T-helper 2 cell (primary cell): ENCODE measurements around the gene UCHL1.
A peak's percentile ranks its signal among the peaks of the same experiment; 100 is the strongest.

Experiments
- DNase-seq, 5 experiments: peaks; one replicate each; pipeline versions ENCODE4 v3.0.0 to v3.0.0-alpha.2; 2012 to 2022
- total RNA-seq, 2 donors: gene quantifications; one replicate each; lab custom pipeline; 2026; lab: John Stamatoyannopoulos, UW

The UCHL1 gene
- total RNA-seq, result 0 to 0.13 reads per million in 2 donors

DNA sequence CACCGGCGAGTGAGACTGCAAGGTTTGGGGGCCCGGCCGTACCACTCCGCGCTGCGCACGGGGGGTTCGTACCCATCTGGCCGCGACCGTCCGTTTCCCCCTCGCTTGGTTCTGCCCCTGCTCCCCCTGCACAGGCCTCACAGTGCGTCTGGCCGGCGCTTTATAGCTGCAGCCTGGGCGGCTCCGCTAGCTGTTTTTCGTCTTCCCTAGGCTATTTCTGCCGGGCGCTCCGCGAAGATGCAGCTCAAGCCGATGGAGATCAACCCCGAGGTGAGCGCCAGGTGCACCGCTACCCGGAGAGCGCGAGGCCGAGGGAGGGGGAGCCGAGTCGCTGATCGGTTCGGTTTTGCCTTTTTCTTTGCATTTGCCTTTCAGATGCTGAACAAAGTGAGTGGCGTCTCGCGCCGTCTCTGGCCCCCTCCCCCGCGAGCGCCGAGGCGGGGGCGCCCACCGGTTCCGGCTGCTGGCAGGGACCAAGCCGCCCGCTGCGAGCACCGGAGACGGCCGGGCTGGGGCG, at the start of gene UCHL1:
Gene UCHL1, plus strand, starts transcription at position 189 of the 517 bp plus-strand sequence. Its CDS starts 49 bp downstream, at position 238.
- peak in 1 of 5 experiments; percentile 3 for DNase-seq

DNA sequence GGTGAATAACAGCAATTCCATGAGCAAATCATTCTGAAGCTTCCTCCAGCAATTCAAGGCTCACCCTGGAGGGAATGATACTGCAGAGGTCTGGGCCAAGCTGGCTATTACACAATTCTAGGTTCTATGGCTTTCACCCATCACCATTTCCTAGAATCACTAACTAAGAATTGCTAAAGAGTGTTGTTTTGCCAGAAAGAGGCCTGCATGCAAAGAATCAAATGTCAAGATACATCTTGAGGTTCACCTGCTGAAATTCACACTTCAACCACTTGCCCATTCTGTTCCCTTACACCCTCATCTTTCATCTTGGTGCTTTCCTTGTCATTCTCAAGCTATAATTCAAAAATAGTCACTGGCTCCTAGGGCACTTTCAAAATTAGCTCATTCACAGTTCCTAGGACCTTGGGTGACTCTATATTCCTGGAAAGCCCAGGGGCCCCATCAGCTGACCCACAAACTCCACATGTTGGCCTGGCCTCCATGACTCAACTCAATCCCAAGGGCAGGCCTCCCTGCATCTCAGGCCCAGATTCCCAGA, 49.4 kb upstream of the UCHL1 start:
- DNase-seq, result no peak

DNA sequence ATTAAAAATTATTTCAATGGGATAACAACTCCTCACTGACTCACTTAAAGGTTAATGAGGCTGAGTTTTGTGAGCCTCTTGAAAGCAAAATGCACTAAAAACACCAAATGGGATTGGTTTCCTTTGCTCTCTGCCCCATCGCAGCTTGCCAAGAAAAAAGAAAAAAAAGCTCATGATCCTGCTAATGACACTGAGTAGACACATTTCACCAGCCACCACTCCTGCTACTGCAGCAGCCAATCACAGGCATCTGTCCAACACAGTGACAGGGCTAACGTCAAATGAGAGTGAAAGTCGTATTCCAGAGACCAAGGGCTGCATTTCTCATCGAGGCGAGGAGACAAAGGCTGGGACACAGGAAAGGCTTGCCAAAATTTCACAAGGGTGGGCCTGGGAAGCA, 47.5 kb upstream of the UCHL1 start:
- DNase-seq, result no peak

DNA sequence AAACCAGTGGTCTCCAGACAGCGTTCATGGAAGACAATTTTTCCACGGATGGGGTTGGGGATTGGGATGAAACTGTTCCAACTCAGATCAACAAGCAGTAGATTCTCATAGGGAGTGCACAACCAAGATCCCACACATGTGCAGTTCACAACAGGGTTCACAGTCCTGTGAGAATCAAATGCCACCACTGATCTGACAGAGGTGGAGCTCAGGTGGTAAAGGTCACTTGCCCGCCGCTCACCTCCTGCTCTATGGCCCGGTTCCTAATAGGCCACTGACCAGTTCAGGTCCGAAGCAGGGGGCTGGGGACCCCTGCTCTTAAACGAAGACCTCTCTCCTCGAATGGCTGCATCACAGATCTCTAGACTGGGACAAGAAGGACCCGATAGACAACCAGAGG, 46.8 kb upstream of the UCHL1 start:
- no peak for DNase-seq

DNA sequence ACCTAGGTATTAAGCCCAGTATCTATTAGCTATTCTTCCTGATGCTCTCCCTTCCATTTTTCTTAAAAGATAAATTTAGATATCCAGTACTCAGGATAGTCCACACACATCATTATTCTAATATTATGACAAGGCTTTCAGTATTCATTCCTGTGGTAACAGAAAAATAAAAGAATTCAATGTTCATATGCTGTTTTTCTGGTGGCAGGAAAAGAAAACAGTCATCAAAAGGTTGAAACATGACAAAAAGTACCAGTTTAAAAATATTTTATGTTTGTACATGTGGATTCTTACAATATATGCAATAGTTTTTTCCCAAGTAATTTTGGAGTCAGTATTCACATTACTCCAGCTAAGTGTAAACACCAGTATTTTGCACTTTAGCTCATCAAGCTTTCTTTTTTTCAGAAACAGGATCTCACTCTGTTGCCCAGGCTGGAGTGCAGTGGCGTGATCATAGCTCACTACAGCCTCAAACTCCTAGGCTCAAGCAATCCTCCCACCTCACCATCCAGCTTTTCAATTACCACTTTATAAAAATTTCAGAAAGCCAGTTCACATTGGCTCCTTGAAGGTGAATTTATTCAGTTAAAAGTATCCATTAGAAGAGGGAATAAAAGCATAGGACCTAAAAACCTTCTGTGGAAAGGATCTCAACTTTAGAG, 44.6 kb upstream of the UCHL1 start:
- DNase-seq, result no peak

DNA sequence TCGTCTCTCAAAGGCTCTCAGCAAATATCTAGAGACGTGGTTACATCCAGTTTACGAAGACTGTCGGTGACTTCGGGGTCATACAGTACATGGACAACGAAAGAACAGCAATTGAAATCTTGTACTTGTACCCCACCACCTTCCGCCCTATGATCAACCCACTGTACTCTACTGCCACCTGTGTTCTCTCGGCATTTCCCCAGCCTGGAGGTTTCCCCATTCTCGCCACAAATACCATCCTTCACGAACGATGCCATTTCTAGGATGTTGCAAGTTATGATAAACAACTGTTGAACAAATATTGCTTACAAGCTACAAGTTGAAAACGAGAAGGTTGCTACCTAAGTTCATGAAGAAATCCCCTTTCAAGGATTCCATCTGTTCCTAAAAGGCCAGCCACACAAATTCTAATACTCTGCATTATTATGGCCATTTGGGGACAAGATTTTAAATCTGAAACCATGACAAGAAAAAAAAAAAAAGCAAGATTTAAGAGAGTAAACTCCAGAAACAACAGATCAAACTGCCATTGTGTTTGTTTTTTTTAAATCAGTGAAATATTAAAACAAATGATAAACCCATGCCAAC, 44.0 kb upstream of the UCHL1 start:
- DNase-seq, result peak in 1 of 5 experiments; percentile 6

DNA sequence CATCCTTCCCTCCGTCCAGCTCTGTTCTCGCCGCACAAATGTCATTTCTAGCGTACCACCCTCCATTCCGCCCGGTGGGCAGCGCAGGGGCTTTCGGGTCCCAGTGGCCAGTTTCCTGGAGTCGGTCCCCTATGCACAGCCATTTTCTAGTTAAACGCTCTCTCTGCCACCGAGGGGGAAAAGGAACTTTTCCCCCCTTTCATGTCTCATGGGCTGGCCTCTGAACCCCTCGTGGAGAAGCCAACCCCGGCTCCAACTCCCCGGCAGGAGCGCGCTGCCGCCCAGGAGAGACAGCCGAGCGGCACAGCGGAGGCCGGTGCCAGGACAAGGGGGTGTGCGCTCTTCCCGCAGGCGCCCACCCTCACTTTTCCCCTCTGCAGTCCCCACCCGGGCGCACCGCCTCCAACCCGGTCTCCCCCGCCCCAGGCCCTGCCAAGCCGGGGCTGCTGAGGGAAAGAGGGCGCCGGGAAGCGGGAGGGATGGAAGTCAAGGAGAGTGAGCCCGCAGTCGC, 43.0 kb upstream of the UCHL1 start:
- DNase-seq, result no peak

DNA sequence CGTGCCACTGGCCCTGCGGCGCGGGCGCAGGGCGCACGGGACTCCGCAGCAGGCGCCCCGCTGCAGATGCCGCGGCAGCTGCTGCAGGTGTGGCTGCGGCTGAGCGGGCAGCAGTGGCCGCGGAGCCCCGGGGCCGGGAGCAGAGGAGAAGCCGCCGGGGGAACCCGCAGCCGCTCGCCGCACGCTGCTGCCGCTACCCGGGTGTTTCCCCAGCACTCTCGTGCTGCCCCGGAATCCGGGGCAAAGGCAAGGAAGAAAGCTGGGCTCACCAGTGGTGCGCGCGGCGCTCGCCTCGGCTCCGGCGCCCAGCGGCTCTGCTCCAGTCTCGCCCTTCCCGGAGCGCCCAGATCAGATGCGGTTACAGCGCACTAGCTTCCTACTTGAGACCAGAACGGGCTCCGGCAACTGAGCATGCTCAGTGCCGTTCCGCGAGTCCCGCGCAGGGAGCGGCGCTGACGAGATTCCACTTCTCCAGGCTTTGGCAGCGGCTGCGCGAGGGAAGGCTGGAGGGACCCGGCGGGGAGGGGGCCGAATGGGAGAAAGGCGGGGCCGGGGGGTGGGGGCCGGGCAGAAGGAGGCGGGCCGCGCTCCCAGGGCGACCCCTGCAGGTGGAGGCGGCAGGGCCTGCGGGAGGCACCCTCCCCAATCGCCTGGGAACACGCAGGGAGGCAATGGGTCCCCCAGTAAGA, 42.4 kb upstream of the UCHL1 start, which contains the start of gene APBB2:
Gene APBB2, minus strand, starts transcription at position 407 of the 689 bp plus-strand sequence. CDS start 181,288 bp downstream, outside the sequence.
- peak in 3 of 5 experiments; percentile 3 to 38 (median 4) for DNase-seq

DNA sequence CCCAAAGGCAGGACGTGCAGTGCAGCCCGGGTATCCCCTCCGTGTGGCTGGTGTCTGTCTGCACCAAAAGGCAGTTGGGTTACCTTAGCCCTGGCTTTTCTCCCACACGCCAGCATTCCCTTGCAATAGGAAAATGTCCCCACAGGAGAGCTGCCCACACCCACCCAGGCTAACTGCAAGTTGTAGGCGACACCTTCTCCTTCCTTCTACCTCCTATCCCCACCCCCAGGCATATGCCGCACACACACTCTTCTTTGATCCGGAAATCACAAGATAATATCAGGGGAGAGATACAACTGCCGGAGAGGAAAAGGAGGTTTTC, 41.9 kb upstream of the UCHL1 start:
- no peak for DNase-seq

DNA sequence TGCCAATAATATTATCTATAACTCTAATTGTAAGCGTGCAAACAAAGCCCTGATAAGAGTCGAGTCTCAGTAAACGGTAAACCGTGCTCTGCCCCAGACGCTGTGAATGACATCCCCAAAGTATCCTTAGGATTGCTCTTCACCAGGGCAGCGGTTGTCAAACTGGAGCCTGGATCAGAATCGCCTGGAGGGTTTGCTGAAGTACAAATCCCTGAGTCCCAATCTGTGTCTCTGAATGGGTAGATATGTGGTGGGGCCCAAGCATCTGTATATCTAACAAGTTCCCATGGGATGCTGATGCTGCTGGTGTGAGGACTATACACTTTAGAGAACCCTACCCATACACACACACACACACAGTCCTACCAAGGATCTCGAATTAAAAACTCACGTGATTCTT, 41.6 kb upstream of the UCHL1 start:
- DNase-seq, result no peak

DNA sequence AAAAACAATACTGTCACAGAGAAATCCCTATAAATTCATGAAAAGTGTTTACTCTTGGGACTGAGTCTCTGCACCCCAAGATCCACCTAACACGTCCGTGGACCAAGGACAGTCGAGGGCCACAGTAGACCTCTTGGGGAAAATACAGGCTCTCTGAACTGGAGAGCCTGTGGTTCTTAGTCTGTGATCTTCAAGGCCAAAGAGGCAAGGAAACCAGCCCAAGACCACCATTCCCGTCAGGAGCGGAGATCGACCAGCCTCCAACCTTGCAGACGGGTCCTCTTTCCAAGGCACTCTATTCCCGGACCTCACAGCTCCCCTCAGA, 40.8 kb upstream of the UCHL1 start:
- DNase-seq, result no peak

DNA sequence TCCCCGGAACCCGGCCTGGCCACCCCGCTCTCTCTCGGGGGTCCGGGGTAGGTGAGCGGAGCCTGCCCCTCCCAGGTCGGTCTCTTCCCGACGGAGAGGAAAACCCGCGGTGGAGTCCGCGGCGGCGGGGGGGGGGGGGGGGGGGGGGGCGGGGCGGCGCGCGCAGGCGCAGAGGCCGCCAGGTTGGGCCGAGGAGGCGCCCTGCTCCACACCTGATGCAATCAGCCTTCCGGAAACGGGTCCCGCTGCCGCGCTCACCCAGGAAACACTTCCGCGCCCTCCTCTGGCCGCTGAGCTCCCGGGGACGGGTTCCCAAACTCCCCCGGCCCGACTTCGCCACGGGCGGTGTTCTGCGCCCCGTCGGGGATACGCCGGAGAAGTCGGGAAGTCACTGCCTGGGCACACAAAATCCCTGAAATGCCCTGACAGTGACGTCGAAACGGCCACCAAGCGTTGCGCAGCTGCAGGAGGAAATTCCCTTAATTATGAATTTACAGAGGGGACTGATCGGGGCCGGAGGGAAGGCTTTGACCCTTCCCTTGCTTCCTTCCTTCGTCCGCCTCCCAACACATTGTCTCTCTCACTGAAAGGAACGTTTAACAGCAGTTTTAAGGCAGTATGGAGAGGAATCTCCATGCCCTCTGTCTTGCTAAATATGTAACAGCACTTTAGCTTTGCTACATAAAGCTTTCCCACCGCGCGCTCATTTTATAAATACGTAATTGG, 40.3 kb upstream of the UCHL1 start:
- DNase-seq, result peak in 3 of 5 experiments; percentile 7 to 55 (median 21)

DNA sequence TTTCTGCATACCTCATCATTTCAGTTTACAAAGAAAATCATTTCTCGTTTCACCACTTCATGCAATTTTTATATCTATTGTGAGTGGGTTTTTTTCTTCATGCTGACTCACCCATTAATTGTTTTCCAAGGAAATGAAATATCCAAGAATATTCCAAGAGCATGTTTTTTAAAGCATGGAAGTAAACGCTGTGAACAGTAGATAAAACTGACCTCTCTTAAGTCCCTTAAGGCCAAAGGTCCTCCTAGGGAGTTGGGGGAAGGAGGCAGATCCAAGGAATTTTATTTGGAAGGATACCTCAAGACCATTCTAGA, 39.8 kb upstream of the UCHL1 start:
- DNase-seq, result no peak

DNA sequence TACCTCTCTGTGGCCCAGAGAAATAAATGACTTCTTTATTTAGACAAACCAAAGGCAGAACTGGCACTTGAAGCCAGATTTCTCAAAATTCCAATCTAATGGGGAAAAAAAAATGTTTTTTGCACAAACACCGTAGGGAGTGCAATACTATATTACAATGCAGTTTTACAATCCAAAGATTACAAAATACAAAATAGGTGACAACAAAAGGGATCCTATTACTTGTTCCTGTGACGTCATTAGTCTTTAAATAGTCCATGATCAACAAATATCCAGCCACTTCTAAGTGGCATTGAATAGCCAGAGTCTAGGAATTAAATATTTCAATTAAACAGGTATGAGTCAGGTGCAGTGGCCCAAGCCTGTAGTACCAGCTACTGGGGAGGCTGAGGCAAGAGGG, 39.4 kb upstream of the UCHL1 start:
- DNase-seq, result no peak

DNA sequence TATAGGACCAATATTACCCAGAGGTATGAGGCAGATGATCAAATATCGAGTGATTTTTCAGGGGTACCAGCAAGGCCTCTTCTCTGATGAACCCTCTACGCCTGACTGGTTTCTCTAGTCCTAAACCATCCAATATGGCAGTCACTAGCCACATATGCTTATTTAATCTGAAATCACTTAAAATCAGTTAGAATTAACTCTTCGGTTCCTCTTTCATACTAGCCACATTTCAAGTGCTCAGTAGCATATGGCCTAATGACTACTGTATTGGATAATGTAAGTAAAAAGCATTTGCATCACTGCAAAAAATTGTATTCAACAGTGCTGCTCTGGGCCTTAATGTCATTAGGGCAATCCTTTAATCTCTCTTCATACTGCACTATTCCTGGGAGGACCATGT, 38.0 kb upstream of the UCHL1 start:
- DNase-seq, result no peak

DNA sequence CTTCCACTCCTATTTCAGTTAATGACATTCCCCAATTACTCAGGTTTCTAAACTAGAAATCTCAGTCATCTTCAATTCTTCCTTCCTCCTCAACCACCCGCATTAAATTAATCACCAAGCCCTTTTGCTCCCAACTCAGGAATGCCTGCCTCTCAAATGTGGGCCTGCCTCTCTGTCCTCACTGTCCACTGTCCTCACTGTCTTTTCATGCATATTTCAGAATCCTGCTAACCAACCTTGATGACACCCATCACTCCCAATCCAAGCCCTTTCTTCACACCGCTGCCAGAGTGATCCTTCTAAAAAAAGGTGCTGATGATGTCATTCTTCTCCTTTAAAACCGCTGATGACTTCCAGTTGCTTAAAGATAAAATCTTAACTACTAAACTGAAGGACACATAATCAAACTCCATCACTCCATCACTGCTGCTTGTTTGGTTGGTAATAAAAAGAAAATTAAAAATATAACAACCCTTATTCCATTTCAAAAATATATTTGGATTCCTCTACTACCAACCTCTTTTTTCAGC, 37.2 kb upstream of the UCHL1 start:
- no peak for DNase-seq

DNA sequence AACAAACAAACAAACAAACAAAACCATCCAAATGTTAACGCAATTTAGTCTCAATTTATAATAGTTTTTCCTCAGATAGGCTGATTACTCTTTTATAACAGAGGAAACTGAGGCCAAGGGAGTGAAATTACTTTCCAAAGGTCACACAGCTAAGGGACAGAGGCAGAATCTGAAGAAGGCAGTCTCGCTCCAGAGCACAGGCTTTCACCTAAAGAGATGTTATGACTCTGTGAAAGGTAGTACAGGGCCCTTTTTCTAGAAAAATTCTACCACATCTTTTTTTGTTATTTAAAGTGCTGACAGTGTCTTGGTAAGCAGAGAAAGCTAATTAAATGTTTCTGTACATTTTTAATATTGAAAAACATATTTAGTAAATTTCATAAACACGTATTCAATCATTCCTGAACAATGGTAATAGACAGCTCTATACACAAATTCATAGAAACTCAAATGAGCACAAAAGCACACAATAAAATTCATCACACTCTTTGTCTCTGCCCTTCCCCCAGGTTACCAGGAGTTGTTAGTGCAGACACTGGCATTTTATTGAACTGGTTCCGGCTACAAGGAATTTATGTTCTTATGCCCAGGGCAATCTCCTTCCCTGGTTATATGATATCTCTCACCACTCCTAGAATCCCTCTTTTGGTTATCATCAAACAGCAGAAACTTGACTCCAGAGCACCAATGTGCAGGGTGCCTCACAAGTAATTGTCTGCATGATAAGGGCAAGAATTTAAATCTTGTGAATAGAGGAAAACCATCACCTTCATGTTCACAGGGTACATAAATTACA, 34.7 kb upstream of the UCHL1 start:
- DNase-seq, result no peak

DNA sequence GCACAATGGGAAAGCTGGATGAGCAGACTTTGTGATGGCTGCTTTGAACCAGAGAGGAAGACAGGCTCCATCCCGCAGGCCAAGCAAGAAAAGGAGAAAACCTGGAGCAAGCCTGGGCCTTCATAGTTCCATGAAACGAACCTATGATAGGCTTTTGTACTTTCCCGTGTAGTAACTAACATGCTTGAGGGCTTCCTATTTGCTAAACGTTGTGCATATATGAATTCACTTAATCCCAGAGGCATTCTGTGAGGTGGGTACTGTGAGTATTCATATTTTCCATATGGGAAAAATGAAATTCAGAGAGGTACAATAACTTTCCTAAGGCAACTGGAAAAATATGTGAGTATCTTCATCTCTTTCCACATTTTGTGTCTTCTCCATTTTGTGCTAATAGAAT, 28.8 kb upstream of the UCHL1 start:
- DNase-seq, result no peak

DNA sequence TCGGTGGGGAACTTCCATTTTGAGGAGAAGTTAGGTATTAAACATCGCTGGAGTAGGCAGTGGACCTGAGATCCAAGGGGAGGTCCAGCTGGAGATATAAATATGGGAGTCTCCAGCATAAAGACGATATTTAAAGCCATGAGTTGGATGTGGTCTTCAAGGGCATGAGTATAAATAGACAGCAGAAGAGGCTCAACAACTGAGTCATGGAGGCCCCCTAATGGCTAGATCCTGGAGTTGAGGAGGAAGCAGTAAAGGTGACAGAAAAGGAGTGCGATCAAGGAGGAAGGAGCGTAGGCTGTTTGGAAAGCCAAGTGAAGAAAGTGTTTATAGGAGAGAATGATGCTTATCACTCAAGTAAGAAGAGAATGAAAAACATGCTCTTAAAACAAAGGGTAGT, 24.3 kb upstream of the UCHL1 start:
- no peak for DNase-seq

DNA sequence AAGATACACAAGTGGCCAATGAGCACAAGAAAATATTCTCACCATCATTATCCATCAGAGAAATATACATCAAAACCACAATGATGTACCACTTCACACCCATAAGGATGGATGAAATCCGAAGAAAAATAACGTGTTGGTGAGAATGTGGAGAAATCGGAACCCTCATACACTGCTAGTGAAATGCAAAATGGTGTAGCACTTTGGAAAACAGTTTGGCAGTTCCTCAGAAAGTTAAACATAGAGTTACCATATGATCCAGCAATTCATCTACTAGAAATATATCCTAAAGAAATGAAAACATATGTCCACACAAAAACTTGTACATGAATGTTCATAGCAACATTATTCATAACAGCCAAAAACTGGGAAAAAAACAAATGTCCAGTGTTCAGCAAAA, 23.9 kb upstream of the UCHL1 start:
- DNase-seq, result no peak

DNA sequence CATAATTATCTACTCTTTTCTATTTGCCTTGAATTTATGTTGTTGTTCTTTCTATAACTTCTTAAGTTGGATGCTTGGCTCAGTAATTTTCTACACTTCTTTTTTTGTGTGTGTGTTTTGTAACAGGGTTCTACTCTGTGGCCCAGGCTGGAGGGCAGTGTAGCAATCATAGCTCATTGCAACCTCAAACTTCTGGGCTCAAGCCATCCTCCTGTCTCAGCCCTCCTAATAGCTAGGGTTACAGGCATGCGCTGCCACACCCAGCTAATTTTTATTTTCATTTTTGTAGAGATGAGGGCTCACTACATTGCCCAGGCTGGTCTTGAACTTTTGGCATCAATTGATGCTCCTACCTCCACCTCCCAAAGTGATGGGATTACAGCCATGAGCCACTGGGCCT, 20.7 kb upstream of the UCHL1 start:
- no peak for DNase-seq

DNA sequence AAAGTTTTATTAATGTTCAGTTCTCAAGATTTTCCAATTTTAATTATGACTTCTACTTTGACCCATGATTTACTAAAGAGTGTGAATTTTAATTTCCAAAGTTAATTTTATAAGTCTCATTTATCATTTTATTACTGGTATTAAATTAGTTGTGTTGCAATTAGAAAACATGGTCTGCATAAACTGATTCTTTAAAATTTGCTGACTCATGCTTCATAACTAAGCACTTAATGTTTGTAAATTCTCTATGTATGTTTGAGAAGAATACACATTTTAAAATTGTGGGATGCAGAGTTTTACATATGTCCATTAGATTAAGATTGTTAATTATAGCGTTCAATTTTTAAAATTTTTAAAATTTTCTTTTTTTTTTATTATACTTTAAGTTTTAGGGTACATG, 20.2 kb upstream of the UCHL1 start:
- no peak for DNase-seq
